AG09319 (cell line): ENCODE measurements around the gene DIPK1B.

Source experiments
- DNase-seq: peaks from one replicate; pipeline ENCODE4 v3.0.0-alpha.2; 2010; ENCODE audit warnings: low read depth; ENCODE audit errors: extremely low read depth
- TF ChIP-seq, protein P1 (sequence below): IDR thresholded peaks from 2 replicates; pipeline ENCODE4 v1.5.1; 2011; ENCODE audit warnings: low read depth, mild to moderate bottlenecking, inconsistent platforms, low read length, moderate library complexity

DIPK1B gene

DNA sequence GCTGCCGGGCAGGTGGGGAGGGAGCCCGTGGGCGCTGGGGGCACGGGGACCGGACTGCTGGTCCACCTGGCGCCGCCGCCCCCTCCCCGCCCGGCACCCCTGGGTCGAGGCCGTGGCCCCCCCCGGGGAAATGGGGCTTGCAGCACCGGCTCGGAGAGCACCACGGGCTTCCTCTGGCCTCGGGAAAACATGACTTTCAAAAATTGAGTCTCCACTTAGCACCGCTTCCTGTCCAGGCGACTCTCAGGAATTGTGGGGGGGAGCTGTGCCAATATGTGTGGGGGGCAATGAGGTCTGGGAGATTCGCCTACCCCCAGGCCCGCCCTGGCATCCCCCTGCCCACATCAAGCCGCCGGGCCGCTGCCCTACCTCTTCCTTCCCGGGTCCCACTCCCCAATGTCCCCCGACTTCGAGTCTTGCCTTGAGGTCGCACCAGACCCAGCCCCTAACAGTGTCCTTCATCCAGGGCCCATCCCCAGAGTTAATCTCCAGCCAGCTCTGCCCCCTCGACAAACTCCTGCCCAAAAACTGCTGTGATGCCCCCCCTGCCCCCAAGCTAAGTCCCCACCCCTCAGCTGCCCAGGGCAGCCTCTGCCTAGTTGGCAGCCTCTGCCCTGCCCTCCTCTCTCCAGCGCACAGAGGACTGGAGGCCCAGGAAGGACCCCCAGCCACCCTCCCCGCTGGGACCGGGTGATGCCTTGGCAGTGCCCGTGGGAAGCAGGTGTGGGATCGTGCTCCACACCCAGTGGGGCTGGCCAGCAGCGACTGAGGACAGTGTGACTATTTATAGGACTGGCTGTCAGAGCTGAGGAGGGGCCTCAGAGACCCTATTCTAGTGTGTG, 45.8 kb upstream of the DIPK1B start:
- no peak for DNase-seq
- TF ChIP-seq, protein P1, sequence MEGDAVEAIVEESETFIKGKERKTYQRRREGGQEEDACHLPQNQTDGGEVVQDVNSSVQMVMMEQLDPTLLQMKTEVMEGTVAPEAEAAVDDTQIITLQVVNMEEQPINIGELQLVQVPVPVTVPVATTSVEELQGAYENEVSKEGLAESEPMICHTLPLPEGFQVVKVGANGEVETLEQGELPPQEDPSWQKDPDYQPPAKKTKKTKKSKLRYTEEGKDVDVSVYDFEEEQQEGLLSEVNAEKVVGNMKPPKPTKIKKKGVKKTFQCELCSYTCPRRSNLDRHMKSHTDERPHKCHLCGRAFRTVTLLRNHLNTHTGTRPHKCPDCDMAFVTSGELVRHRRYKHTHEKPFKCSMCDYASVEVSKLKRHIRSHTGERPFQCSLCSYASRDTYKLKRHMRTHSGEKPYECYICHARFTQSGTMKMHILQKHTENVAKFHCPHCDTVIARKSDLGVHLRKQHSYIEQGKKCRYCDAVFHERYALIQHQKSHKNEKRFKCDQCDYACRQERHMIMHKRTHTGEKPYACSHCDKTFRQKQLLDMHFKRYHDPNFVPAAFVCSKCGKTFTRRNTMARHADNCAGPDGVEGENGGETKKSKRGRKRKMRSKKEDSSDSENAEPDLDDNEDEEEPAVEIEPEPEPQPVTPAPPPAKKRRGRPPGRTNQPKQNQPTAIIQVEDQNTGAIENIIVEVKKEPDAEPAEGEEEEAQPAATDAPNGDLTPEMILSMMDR: no peak

DNA sequence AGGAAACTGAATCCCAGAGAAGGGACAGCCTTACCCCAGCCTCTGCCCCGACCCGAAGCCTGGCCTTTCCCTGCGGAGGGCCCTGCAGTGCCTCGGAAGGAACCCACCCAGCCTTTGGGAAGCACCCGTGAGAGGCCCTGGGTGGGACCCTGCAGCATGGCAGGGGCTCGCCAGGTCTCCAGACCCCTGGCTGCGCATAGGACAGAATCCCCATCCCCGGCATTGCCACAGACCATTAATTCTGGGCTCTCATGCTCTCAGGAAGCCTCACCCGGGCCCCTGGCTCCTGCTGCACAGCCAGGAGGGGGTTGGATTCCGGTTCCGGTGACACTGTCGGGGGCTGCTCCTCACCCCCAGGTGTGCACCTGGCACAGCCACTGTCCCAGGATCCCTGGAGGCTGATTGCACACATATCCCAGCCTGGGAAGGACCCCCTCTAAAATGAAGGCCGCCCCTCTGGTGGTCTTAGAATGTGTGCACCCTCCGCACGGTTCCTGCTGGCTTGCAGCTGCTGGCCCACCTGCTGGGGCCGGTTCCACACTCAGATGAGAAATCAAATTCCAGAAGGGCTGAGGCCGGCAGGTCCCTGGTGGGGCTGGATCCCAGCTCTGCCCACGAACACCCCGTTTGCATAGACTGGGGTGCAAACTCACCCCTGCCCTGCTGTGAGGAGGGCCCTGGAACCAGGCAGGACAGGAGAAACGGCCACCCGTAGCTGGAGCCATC, 45.0 kb upstream of the DIPK1B start:
- TF ChIP-seq, protein P1: no peak

GRCh38 chr9:136667940-136668760, 44.2 kb upstream of the DIPK1B start:
- TF ChIP-seq, protein P1: no peak
- DNase-seq: no peak

More for the DNA sequence above, 45.0 kb upstream of the DIPK1B start:
- no peak for DNase-seq

- no peak for DNase-seq
- TF ChIP-seq, protein P1: no peak
Observed at GRCh38 chr9:136668983-136669790, 43.2 kb upstream of the DIPK1B start.

DNA sequence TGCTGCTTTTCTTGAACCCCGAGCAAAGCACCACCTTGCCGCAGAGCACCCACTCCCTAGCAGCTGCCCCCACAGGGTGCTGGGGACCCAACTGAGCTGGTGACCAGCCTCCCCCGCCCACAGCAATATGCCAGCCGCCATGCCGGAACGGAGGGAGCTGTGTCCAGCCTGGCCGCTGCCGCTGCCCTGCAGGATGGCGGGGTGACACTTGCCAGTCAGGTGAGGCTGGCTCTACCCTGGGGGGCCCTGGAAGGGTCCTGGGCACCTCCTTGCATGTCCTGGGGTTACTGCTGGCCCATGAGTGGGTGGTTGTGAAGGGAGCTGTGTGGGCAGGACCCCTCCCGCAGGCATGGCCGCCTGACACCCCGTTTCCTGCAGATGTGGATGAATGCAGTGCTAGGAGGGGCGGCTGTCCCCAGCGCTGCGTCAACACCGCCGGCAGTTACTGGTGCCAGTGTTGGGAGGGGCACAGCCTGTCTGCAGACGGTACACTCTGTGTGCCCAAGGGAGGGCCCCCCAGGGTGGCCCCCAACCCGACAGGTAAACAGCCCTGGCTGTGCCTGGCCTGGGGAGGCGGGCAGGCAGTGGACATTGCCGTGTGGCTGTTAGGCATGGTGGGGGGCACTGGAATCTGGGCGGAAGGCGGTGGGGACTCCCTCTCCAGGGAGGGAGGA, 42.4 kb upstream of the DIPK1B start:
- no peak for DNase-seq

More for the DNA sequence above, 42.4 kb upstream of the DIPK1B start:
- TF ChIP-seq, protein P1: no peak
